ENCODE results near the gene CAMK1.

The CAMK1 gene

DNA sequence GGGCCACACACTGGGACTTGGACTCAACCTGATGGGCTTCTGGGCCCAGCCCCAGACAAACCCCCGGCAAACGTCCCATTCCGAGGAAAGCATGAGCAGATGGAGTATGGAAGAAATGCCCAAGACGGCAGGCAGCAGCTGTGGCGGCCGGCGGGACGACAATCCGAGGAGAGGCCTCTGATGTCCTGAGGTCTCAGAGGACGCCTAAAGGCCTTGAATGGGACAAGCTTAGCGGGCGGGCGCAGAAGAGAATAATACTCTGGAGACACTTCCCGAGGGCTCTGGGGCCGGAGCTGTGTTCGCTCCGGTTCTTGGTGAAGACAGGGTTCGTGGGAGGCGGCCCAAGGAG lies 20.5 kb downstream of the CAMK1 start:
- Histone ChIP-seq H3K36me3 (ENCODE audit: control insufficient read depth, insufficient read depth, low read length) (peaks cover 26% of the 10 kb centered on the region), H3K27me3 (replicated peaks; ENCODE audit: control insufficient read depth, insufficient read depth, low read length) (no peaks in the 10 kb centered on the region), H3K4me3 (replicated peaks; ENCODE audit: low read depth, low read length) (peak overlapping the region; percentile 86)
- TF ChIP-seq, protein P1, sequence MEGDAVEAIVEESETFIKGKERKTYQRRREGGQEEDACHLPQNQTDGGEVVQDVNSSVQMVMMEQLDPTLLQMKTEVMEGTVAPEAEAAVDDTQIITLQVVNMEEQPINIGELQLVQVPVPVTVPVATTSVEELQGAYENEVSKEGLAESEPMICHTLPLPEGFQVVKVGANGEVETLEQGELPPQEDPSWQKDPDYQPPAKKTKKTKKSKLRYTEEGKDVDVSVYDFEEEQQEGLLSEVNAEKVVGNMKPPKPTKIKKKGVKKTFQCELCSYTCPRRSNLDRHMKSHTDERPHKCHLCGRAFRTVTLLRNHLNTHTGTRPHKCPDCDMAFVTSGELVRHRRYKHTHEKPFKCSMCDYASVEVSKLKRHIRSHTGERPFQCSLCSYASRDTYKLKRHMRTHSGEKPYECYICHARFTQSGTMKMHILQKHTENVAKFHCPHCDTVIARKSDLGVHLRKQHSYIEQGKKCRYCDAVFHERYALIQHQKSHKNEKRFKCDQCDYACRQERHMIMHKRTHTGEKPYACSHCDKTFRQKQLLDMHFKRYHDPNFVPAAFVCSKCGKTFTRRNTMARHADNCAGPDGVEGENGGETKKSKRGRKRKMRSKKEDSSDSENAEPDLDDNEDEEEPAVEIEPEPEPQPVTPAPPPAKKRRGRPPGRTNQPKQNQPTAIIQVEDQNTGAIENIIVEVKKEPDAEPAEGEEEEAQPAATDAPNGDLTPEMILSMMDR (IDR thresholded peaks at IDR 0.05; ENCODE audit: insufficient read depth, low read length, poor library complexity, severe bottlenecking), result no peak
- no peak for DNase-seq (ENCODE audit: extremely low read depth, insufficient read length)

DNA sequence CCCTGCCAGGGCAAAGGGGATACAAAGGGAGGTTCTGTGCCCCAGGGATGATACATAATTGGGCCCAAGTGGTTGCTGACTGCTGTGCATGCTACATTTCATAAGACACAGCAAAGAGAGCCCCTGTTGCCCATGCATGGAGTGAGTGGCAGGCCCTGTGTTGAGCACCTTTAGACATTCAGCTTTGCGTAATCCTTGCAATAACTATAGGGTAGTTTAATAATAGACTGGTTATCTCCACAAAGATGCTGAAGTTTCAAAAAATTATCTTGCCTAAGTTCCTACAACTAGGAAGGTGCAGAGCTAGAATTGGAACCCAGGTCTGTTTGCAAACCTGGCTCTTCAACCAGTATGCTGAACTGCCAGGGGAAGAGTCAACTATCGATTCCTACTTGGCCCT lies 21.7 kb downstream of the CAMK1 start:
- H3K27me3 ChIP-seq (replicated peaks; ENCODE audit: control insufficient read depth, insufficient read depth, low read length), result no peaks in the 10 kb centered on the region
- no peak overlapping the region for H3K4me3 ChIP-seq (replicated peaks; ENCODE audit: low read depth, low read length)
- no peak for DNase-seq (ENCODE audit: extremely low read depth, insufficient read length)
- TF ChIP-seq, protein P1 (IDR thresholded peaks at IDR 0.05; ENCODE audit: insufficient read depth, low read length, poor library complexity, severe bottlenecking), result no peak
- peaks cover 35% of the 10 kb centered on the region for H3K36me3 ChIP-seq (ENCODE audit: control insufficient read depth, insufficient read depth, low read length)

DNA sequence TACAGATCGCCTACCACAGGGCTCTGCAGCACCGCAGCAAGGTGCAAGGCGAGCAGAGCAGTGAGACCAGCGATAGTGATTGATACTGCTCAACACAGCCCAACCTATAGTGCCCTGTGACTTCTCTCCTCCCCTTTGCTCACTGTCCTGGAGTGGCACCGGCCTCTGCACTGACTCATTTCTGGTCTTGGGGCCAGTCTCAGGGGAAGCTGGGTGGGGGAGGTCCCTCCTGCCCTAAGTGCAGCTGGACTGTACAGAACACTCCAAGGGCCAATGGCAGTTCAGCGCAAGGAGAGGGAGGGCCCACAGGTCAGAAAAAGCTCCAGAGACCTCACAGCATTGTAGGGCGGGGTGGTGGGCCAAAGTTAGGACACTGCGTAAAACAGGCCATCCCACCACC lies 22.5 kb downstream of the CAMK1 start:
- Histone ChIP-seq H3K27me3 (replicated peaks; ENCODE audit: control insufficient read depth, insufficient read depth, low read length) (no peaks in the 10 kb centered on the region), H3K36me3 (ENCODE audit: control insufficient read depth, insufficient read depth, low read length) (peaks cover 40% of the 10 kb centered on the region), H3K4me3 (replicated peaks; ENCODE audit: low read depth, low read length) (no peak overlapping the region)
- TF ChIP-seq, protein P1 (IDR thresholded peaks at IDR 0.05; ENCODE audit: insufficient read depth, low read length, poor library complexity, severe bottlenecking), result no peak
- DNase-seq (ENCODE audit: extremely low read depth, insufficient read length), result no peak

DNA sequence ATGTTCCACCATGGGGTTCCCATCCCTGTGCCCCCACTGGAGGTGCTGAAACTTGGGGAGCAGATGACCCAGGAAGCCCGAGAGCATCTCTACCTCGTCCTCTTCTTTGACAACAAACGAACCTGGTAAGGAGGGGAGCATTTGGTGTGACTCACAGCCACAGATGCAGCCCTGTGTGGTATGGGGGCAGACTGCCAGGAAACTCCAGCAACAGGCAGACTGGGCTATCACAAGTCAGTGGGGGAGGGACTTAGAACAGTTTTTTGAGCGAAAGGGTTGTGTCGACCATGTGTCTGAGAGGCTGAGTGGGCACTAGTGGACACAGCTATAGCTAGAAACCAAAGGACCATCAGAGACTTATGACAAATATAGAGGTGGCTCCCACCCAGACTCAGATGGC lies 23.4 kb downstream of the CAMK1 start:
- Histone ChIP-seq H3K36me3 (ENCODE audit: control insufficient read depth, insufficient read depth, low read length) (peaks cover 47% of the 10 kb centered on the region), H3K4me3 (replicated peaks; ENCODE audit: low read depth, low read length) (no peak overlapping the region), H3K27me3 (replicated peaks; ENCODE audit: control insufficient read depth, insufficient read depth, low read length) (no peaks in the 10 kb centered on the region)
- no peak for DNase-seq (ENCODE audit: extremely low read depth, insufficient read length)
- TF ChIP-seq, protein P1 (IDR thresholded peaks at IDR 0.05; ENCODE audit: insufficient read depth, low read length, poor library complexity, severe bottlenecking), result no peak

DNA sequence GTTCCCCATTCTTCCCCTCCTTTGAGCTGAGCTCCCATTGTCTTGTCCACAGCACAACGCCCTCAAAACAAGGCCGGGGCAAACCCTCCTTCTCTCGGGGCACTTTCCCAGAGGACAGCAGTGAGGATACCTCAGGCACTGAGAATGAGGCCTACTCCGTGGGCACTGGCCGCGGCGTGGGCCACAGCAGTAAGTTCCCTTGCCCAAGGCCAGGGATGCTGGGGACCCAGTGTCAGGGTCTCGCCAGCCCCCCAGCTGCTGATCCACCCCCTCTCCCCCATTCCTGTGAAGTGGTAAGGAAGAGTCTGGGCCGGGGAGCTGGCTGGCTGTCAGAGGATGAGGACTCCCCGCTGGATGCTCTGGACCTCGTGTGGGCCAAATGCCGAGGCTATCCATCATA lies 24.2 kb downstream of the CAMK1 start:
- Histone ChIP-seq H3K36me3 (ENCODE audit: control insufficient read depth, insufficient read depth, low read length) (peaks cover 52% of the 10 kb centered on the region), H3K27me3 (replicated peaks; ENCODE audit: control insufficient read depth, insufficient read depth, low read length) (no peaks in the 10 kb centered on the region), H3K4me3 (replicated peaks; ENCODE audit: low read depth, low read length) (no peak overlapping the region)
- no peak for DNase-seq (ENCODE audit: extremely low read depth, insufficient read length)
- TF ChIP-seq, protein P1 (IDR thresholded peaks at IDR 0.05; ENCODE audit: insufficient read depth, low read length, poor library complexity, severe bottlenecking), result no peak

DNA sequence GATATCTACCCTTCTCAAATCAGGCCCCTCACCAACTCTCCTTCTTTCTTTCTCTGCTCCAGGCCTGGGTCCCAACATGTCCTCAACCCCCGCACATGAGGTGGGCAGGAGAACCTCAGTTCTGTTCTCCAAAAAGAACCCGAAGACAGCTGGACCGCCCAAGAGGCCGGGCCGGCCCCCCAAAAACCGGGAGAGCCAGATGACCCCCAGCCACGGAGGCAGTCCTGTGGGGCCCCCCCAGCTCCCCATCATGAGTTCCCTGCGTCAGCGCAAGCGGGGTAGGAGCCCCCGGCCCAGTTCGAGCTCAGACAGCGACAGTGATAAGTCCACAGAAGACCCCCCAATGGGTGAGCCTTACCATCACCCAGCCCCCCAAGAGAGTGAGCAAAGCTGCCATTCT lies 25.6 kb downstream of the CAMK1 start:
- no peaks in the 10 kb centered on the region for H3K27me3 ChIP-seq (replicated peaks; ENCODE audit: control insufficient read depth, insufficient read depth, low read length)

More for the DNA sequence above, 25.6 kb downstream of the CAMK1 start:
- Histone ChIP-seq H3K36me3 (ENCODE audit: control insufficient read depth, insufficient read depth, low read length) (peaks cover 61% of the 10 kb centered on the region), H3K4me3 (replicated peaks; ENCODE audit: low read depth, low read length) (no peak overlapping the region)
- TF ChIP-seq, protein P1 (IDR thresholded peaks at IDR 0.05; ENCODE audit: insufficient read depth, low read length, poor library complexity, severe bottlenecking), result no peak
- no peak for DNase-seq (ENCODE audit: extremely low read depth, insufficient read length)
